ENCODE data around the gene RAD51B. TPM values are rescaled to one million over a fixed set of nuclear protein-coding genes. Genes with fewer than 3 reads are reported as not detected.
"Not testable (repeated sequence)": the region's sequence is repeated elsewhere in the genome, so short reads cannot be mapped to it uniquely, and the experiment has no call there.

Gene RAD51B
- total RNA-seq, 4 donors from 2014 or later, result 12.6 to 26.4 (median 16.7) TPM

GRCh38 chr14:67817750-67818438 is 1.7 kb upstream of the RAD51B start:
- no peak for TF ChIP-seq POLR2A (IDR thresholded peaks at IDR 0.05)
- TF ChIP-seq CTCF (IDR thresholded peaks at IDR 0.05), result no peak
- no peak for TF ChIP-seq EP300 (IDR thresholded peaks at IDR 0.05)
- WGBS, 2 donors, result 88 to 91% methylated on average over 14 of the region's 14 CpGs
- peaks cover 0 to 3% (median 0%) of the 10 kb centered on the region in 3 donors for H3K36me3 ChIP-seq
- no peak overlapping the region for H3K4me3 ChIP-seq
- H3K9me3 ChIP-seq, result no peaks in the 10 kb centered on the region
- DNase-seq (ENCODE audit: low spot score in 2 of 2), result no peak
- H3K27me3 ChIP-seq, result no peaks in the 10 kb centered on the region
- H3K4me1 ChIP-seq, result peaks cover 0 to 35% (median 14%) of the 10 kb centered on the region in 4 donors
- no peak overlapping the region for H3K27ac ChIP-seq

- H3K4me3 ChIP-seq; H3K9me3 ChIP-seq; DNase-seq (ENCODE audit: low spot score in 2 of 2); H3K27me3 ChIP-seq; H3K27ac ChIP-seq; H3K36me3 ChIP-seq: not testable (repeated sequence)
- peaks cover 0 to 35% (median 14%) of the 10 kb centered on the region in 4 donors for H3K4me1 ChIP-seq
- WGBS, 2 donors, result 95 to 96% methylated on average over 6 of the region's 6 CpGs
These were observed 1.1 kb upstream of the RAD51B start for GRCh38 chr14:67818476-67818875.

- no peaks in the 10 kb centered on the region for H3K9me3 ChIP-seq
- DNase-seq (ENCODE audit: low spot score in 2 of 2), result no peak
- peak overlapping the region in 3 of 4 donors; percentile 2 to 84 (median 60) for H3K27ac ChIP-seq
- 21 to 23% methylated on average over 13 of the region's 13 CpGs for WGBS, 2 donors
- H3K36me3 ChIP-seq, result peaks cover 0 to 4% (median 0%) of the 10 kb centered on the region in 3 donors
- H3K4me1 ChIP-seq, result peaks cover 0 to 22% (median 9%) of the 10 kb centered on the region in 4 donors
- H3K27me3 ChIP-seq, result no peaks in the 10 kb centered on the region
- TF ChIP-seq EP300 (IDR thresholded peaks at IDR 0.05) (peak in 1 of 2 donors; percentile 8), POLR2A (IDR thresholded peaks at IDR 0.05) (no peak)
- peak overlapping the region; percentile 50 to 89 (median 66) for H3K4me3 ChIP-seq
These were observed 921 bp downstream of the RAD51B start for GRCh38 chr14:67820428-67820971.

- peaks cover 0 to 17% (median 6%) of the 10 kb centered on the region in 4 donors for H3K4me1 ChIP-seq
- H3K27ac ChIP-seq, result no peak overlapping the region
- DNase-seq (ENCODE audit: low spot score in 2 of 2), result no peak
- TF ChIP-seq CTCF (IDR thresholded peaks at IDR 0.05), result no peak
- TF ChIP-seq POLR2A (IDR thresholded peaks at IDR 0.05), result no peak
- no peak for TF ChIP-seq EP300 (IDR thresholded peaks at IDR 0.05)
- no peak overlapping the region for H3K4me3 ChIP-seq
- H3K36me3 ChIP-seq, result peaks cover 0 to 10% (median 0%) of the 10 kb centered on the region in 3 donors
- H3K9me3 ChIP-seq, result no peaks in the 10 kb centered on the region
- no peaks in the 10 kb centered on the region for H3K27me3 ChIP-seq
These were observed 1.5 kb downstream of the RAD51B start for GRCh38 chr14:67821121-67821520.

GRCh38 chr14:67831113-67831512 is 11.5 kb downstream of the RAD51B start:
- Histone ChIP-seq H3K27ac (no peak overlapping the region), H3K4me1 (no peaks in the 10 kb centered on the region), H3K9me3 (peaks cover 0 to 3% (median 0%) of the 10 kb centered on the region in 4 donors), H3K36me3 (peaks cover 0 to 31% (median 0%) of the 10 kb centered on the region in 3 donors), H3K27me3 (no peaks in the 10 kb centered on the region), H3K4me3 (no peak overlapping the region)
- TF ChIP-seq POLR2A (IDR thresholded peaks at IDR 0.05), result no peak
- TF ChIP-seq CTCF (IDR thresholded peaks at IDR 0.05), result no peak
- no peak for TF ChIP-seq EP300 (IDR thresholded peaks at IDR 0.05)
- no peak for DNase-seq (ENCODE audit: low spot score in 2 of 2)
- WGBS, 2 donors, result 91 to 92% methylated on average over 8 of the region's 8 CpGs

- no peak overlapping the region for H3K4me3 ChIP-seq
- H3K27ac ChIP-seq, result no peak overlapping the region
- H3K9me3 ChIP-seq, result peaks cover 0 to 3% (median 0%) of the 10 kb centered on the region in 4 donors
- no peaks in the 10 kb centered on the region for H3K4me1 ChIP-seq
- DNase-seq (ENCODE audit: low spot score in 2 of 2), result no peak
- WGBS, 2 donors, result 96 to 98% methylated on average over 1 of the region's 1 CpG
- peaks cover 0 to 11% (median 0%) of the 10 kb centered on the region in 3 donors for H3K36me3 ChIP-seq
- TF ChIP-seq CTCF (IDR thresholded peaks at IDR 0.05) (no peak), EP300 (IDR thresholded peaks at IDR 0.05) (no peak), POLR2A (IDR thresholded peaks at IDR 0.05) (no peak)
- no peaks in the 10 kb centered on the region for H3K27me3 ChIP-seq
These were observed 13.8 kb downstream of the RAD51B start for GRCh38 chr14:67833403-67833802.

Measured in tibial nerve (tissue), 4 donors.